ENCODE measurements around the gene CDC26. TPM values are rescaled to one million over a fixed set of nuclear protein-coding genes. Genes with fewer than 3 reads are reported as not detected.
A peak's percentile ranks its signal among the peaks of the same experiment; 100 is the strongest.
"Not testable (repeated sequence)": the region's sequence is repeated elsewhere in the genome, so short reads cannot be mapped to it uniquely, and the experiment has no call there.

The CDC26 gene
- total RNA-seq, 2 experiments from 2014 or later = 27.5 to 44.2 TPM

DNA sequence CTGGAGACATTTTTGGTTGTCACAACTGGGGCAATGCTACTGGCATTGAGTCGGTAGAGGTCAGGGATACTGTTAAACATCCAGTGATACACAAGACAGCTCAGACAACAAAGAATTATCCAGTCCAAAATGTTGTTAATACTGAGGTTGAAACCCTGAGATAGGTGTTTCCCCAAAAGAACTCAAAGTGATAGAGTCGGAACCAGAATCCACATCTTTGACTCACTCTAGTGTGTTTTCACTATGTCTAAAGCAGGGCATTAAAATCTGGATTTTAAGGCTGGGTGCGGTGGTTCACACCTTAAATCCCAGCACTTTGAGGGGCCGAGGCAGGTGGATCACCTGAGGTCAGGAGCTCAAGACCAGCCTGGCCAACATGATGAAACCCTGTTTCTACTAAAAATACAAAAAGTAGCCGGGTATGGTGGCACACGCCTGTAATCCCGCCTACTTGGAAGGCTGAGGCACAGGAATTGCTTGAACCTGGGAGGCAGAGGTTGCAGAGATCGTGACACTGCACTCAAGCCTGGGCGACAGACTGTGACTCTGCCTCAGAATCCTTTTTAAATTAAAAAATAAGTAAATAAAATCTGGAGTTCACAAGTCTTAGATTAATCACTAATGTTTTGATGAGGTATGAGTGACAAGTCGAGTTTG, 37.0 kb downstream of the CDC26 start:
- no peaks in the 10 kb centered on the region for H3K9me3 Mint-ChIP-seq (ENCODE audit: low read depth)
- H3K27me3 Mint-ChIP-seq = no peaks in the 10 kb centered on the region
- no peaks in the 10 kb centered on the region for H3K36me3 Mint-ChIP-seq (ENCODE audit: low read depth)
- ChIA-PET CTCF (interaction anchor here (0.8 kb wide), 1 partner anchor 403 kb away, joined by 4 read pairs; no protein-coding TSS in a partner anchor), POLR2A (interaction anchor here (0.6 kb wide), 1 partner anchor 356 kb away, joined by 3 read pairs; no protein-coding TSS in a partner anchor)
- intact Hi-C loops (cut with DNase I, micrococcal nuclease) = no loop called here
- H3K4me3 Mint-ChIP-seq = no peak overlapping the region
- H3K27ac Mint-ChIP-seq = no peak overlapping the region
- DNase-seq (no peak), ATAC-seq (no peak)
- peaks cover 9% of the 10 kb centered on the region for H3K4me1 Mint-ChIP-seq

DNA sequence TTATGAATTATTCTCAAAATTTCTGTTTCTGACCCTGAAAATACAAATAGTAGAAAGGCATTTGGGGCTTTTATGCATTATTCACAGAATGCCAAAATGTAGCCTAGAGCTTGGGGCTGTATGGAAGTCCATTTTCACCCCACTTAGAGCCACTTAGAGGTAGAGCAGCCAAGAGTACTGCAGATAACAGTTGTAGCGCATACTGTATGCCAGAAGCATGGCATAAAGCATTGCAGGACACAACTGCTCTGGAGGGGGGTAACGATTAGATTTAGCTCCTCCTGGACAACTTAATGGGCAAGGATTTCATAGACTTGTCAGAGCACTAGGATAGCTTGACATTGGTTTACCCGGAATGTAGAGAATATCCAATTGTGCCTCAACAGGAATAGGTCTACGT, 38.3 kb downstream of the CDC26 start:
- no peaks in the 10 kb centered on the region for H3K9me3 Mint-ChIP-seq (ENCODE audit: low read depth)
- H3K4me1 Mint-ChIP-seq = peaks cover 21% of the 10 kb centered on the region
- DNase-seq (no peak), ATAC-seq (no peak)
- H3K4me3 Mint-ChIP-seq = no peak overlapping the region
- POLR2A ChIA-PET = no interaction called here
- CTCF ChIA-PET = interaction anchor here (0.7 to 1.1 kb wide), 3 partner anchors 15 to 103 kb away, joined by 3 to 4 read pairs (median 3); partner anchors contain the start of gene WDR31
- H3K36me3 Mint-ChIP-seq (ENCODE audit: low read depth) = no peaks in the 10 kb centered on the region
- H3K27ac Mint-ChIP-seq = no peak overlapping the region
- H3K27me3 Mint-ChIP-seq = no peaks in the 10 kb centered on the region
- intact Hi-C loops (cut with DNase I, micrococcal nuclease) = no loop called here

DNA sequence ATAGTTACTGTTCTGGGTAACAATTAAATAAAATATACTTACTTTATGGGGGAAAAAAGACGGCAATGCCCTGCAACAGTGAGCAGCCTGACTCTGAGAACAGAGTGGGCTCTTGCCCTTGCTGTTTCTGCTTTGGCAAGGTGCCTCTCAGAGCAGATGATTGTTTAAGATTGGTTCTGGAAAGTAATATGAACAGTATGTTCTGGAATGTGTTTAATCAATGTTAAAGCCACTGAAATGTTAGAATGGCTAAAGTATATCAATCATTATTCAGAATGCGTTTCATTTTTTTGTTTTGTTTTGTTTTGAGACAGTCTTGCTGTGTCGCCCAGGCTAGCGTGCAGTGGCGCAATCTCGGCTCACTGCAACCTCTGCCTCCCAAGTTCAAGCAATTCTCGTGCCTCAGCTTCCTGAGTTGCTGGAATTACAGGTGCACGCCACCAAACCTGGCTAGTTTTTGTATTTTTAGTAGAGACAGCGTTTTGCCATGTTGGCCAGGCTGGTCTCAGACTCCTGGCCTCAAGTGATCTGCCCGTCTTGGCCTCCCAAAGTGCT, 39.6 kb downstream of the CDC26 start:
- intact Hi-C loops (cut with DNase I, micrococcal nuclease); H3K27me3 Mint-ChIP-seq; H3K9me3 Mint-ChIP-seq (ENCODE audit: low read depth); H3K4me3 Mint-ChIP-seq; CTCF ChIA-PET; DNase-seq; H3K36me3 Mint-ChIP-seq (ENCODE audit: low read depth); H3K27ac Mint-ChIP-seq; ATAC-seq; POLR2A ChIA-PET: not testable (repeated sequence)
- H3K4me1 Mint-ChIP-seq = peaks cover 21% of the 10 kb centered on the region

DNA sequence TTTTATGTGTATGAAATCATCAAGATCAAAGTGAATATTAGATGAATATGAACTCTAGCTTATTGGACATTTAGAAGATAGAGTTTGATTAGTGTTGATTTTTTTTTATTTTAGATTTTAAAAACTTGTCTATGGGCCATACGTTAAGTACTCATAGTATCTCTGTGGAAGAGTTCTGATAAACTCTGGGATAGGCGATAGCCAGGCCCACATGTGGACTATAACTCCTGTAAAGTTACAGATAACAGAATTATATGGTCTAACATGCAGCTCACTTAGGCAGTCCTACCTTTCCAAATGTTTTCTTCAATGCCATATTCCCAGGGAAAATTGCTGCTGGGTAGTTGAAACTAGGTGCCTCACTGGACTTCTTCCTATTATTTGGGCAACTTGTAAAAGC, 43.7 kb downstream of the CDC26 start:
- POLR2A ChIA-PET = no interaction called here
- no peaks in the 10 kb centered on the region for H3K27me3 Mint-ChIP-seq
- intact Hi-C loops (cut with DNase I, micrococcal nuclease) = no loop called here
- CTCF ChIA-PET = interaction anchor here (1.2 to 1.3 kb wide), 2 partner anchors 9 to 43 kb away, joined by 3 to 4 read pairs; partner anchors contain the start of genes CDC26 and PRPF4
- ATAC-seq = no peak
- no peak overlapping the region for H3K4me3 Mint-ChIP-seq
- DNase-seq = no peak
- no peak overlapping the region for H3K27ac Mint-ChIP-seq
- peaks cover 31% of the 10 kb centered on the region for H3K4me1 Mint-ChIP-seq
- H3K9me3 Mint-ChIP-seq (ENCODE audit: low read depth) = no peaks in the 10 kb centered on the region
- H3K36me3 Mint-ChIP-seq (ENCODE audit: low read depth) = peaks cover 1% of the 10 kb centered on the region

DNA sequence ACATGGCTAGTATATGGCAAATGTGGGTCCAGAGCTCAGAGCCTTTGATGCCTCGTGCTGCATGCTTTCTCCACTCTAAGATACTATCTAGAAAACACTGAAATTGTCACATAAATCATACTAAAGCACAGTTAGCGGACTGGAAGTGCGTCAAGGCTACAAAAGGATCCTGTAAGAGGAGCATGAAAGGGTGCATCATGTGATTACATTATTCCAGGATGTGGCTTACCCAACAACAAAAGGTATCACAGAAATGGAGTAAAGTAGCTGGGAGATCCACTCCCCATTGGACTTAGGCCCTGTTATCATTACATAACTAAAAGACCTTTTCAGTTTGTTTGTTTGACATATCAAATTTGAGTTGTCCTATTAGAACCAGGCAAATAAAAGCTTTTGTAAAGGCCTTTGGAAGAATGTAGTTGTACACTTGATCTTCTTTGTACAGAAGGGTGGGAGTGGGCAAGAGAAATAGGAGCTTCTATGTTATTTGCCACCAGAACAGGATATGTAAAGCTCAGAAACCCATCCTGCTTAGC, 47.2 kb downstream of the CDC26 start:
- POLR2A ChIA-PET = no interaction called here
- no peak for ATAC-seq

DNA sequence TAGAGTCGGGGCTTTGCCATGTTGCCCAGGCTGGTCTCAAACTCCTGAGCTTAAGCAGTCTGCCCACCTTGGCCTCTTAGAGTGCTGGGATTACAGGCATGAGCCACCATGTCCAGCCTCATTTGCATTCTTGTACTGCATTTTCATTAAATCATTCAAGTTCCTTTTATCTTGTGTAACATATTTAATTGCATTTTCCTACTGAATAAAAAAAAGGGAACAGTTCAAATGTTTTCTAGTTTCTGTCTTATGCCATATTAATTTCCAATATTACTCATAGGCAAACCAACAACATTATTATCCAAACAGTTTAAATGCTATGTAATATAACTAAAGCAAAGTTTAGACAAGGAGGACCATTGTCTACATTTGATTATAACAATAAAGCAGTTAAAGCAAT, 47.9 kb downstream of the CDC26 start:
- Mint-ChIP-seq H3K4me3 (no peak overlapping the region), H3K27ac (no peak overlapping the region), H3K9me3 (ENCODE audit: low read depth) (no peaks in the 10 kb centered on the region), H3K27me3 (no peaks in the 10 kb centered on the region), H3K36me3 (ENCODE audit: low read depth) (peaks cover 4% of the 10 kb centered on the region), H3K4me1 (peaks cover 27% of the 10 kb centered on the region)
- POLR2A ChIA-PET = no interaction called here
- ATAC-seq = no peak
- no peak for DNase-seq
- CTCF ChIA-PET = interaction anchor here (0.6 to 0.9 kb wide), 3 partner anchors 24 to 116 kb away, joined by 3 read pairs; no protein-coding TSS in a partner anchor
- intact Hi-C loops (cut with DNase I, micrococcal nuclease) = loop anchor here in 1 of 2 experiments (10.0 kb wide), 1 partner anchor 1053 kb away; the partner anchor contains the start of gene SUSD1

More for the DNA sequence above, 47.2 kb downstream of the CDC26 start:
- CTCF ChIA-PET = interaction anchor here (0.6 to 1.4 kb wide), 5 partner anchors 8 to 117 kb away, joined by 3 to 4 read pairs (median 3); no protein-coding TSS in a partner anchor
- Mint-ChIP-seq H3K4me1 (peaks cover 26% of the 10 kb centered on the region), H3K27ac (no peak overlapping the region), H3K4me3 (no peak overlapping the region), H3K9me3 (ENCODE audit: low read depth) (no peaks in the 10 kb centered on the region), H3K27me3 (no peaks in the 10 kb centered on the region), H3K36me3 (ENCODE audit: low read depth) (peaks cover 4% of the 10 kb centered on the region)
- intact Hi-C loops (cut with DNase I, micrococcal nuclease) = loop anchor here in 1 of 2 experiments (10.0 kb wide), 1 partner anchor 1053 kb away; the partner anchor contains the start of gene SUSD1
- no peak for DNase-seq

DNA sequence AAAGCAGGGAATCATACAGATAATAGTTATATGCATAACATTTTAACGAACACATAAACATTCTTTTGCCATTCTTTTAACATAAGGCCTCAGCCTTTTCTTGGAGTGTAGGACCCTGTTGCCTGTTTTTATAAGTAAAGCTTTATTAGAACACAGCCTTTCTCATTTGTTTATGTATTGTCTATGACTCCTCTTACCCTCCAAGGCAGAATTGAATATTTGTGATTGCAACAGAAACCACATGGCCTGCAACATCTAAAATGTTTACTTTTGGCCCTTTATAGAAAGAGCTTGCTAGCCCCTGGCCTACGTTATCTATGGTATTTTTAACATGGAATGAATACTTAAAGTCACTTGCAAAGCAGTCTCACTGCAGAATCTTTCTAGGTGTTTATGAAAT, 51.4 kb downstream of the CDC26 start:
- POLR2A ChIA-PET = no interaction called here
- H3K4me3 Mint-ChIP-seq = no peak overlapping the region
- ATAC-seq (no peak), DNase-seq (no peak)
- intact Hi-C loops (cut with DNase I, micrococcal nuclease) = loop anchor here (5.0 to 10.0 kb wide), 4 partner anchors 293 to 1327 kb away; partner anchors contain the start of genes SUSD1 (in 1 of the 2) and UGCG (in 1 of the 2)
- H3K9me3 Mint-ChIP-seq (ENCODE audit: low read depth) = no peaks in the 10 kb centered on the region
- peaks cover 4% of the 10 kb centered on the region for H3K36me3 Mint-ChIP-seq (ENCODE audit: low read depth)
- peaks cover 39% of the 10 kb centered on the region for H3K4me1 Mint-ChIP-seq
- H3K27ac Mint-ChIP-seq = no peak overlapping the region
- H3K27me3 Mint-ChIP-seq = no peaks in the 10 kb centered on the region
- CTCF ChIA-PET = interaction anchor here (0.8 kb wide), 1 partner anchor 50 kb away, joined by 3 read pairs; no protein-coding TSS in a partner anchor

DNA sequence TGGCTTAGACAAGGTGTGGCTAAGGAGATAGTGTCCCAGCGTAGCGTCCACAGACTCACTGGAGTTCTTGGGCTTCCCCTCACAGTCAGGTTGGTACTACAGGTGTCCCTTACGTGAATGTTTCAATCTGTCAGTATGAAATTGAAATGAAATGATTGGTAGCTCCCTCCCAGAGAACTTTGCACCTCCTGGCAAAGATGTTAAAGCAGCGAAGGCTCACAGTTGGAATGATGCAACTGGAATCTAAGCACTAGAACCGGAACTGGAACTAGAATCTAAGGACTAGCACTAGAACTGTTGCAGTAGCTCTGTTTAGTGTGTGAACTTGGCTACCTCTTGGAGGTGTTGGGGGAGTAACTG, 52.9 kb downstream of the CDC26 start:
- ChIA-PET CTCF (interaction anchor here (0.6 to 4.8 kb wide), 7 partner anchors 9 to 333 kb away, joined by 3 to 43 read pairs (median 3); partner anchors contain the start of genes ALAD, CDC26 and PRPF4), POLR2A (interaction anchor here (1.0 kb wide), 1 partner anchor 188 kb away, joined by 4 read pairs; the partner anchor contains the start of genes C9orf43 and POLE3)
- intact Hi-C loops (cut with DNase I, micrococcal nuclease) = loop anchor here (5.0 to 10.0 kb wide), 4 partner anchors 295 to 1325 kb away; partner anchors contain the start of genes SUSD1 (in 1 of the 2) and UGCG (in 1 of the 2)
- ATAC-seq = no peak
- Mint-ChIP-seq H3K36me3 (ENCODE audit: low read depth) (peaks cover 4% of the 10 kb centered on the region), H3K4me1 (peaks cover 42% of the 10 kb centered on the region), H3K27ac (peak overlapping the region; percentile 93), H3K4me3 (peak overlapping the region; percentile 89), H3K27me3 (no peaks in the 10 kb centered on the region), H3K9me3 (ENCODE audit: low read depth) (no peaks in the 10 kb centered on the region)
- DNase-seq = no peak

DNA sequence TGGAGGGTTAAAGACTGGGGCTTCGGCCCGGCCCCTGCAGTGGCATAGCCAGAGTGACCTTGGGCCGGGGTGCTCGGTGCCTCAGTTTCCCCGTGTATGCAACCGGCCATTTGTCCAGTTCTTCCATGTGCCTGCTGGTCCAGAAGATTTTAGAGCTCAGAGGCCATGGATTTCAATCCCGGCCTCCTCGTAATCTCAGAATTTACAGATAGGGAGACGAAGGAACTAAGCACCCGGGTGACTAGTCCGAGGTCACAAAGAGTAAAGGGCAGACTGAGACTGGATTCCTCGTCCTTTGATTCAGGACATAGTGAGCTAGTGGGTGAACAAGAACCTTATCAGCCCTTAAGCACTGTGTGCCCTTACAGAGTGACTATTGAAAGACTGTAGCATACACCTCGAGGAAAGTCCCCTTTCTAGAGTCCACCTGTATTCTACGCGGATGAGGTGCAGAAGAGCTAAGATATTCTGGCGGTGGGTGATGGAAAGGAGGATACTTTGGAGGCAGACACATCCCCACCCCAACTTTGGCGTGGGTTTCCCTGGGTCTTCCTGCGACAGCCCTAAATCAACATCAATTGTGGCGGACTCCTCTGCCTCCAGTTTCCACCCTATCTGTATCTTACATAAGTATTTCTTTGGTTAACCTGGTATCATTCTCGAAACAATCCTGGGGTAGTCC, 53.4 kb downstream of the CDC26 start:
- peak overlapping the region; percentile 93 for H3K27ac Mint-ChIP-seq
- ATAC-seq = no peak
- no peaks in the 10 kb centered on the region for H3K9me3 Mint-ChIP-seq (ENCODE audit: low read depth)
- intact Hi-C loops (cut with DNase I, micrococcal nuclease) = loop anchor here (1.0 to 10.0 kb wide), 16 partner anchors 53 to 1591 kb away; partner anchors contain the start of genes ALAD (in 2 of the 2), C9orf43 (in 2 of the 2), CDC26 (in 2 of the 2) and POLE3 (in 2 of the 2)
- H3K4me3 Mint-ChIP-seq = peak overlapping the region; percentile 89
- CTCF ChIA-PET = interaction anchor here (0.6 to 4.8 kb wide), 11 partner anchors 8 to 334 kb away, joined by 3 to 43 read pairs (median 4); partner anchors contain the start of genes ALAD, CDC26, PRPF4 and SLC31A2
- DNase-seq = peak; percentile 12
- H3K4me1 Mint-ChIP-seq = peaks cover 42% of the 10 kb centered on the region
- H3K36me3 Mint-ChIP-seq (ENCODE audit: low read depth) = peaks cover 7% of the 10 kb centered on the region
- POLR2A ChIA-PET = interaction anchor here (0.9 to 1.9 kb wide), 4 partner anchors 47 to 189 kb away, joined by 3 to 9 read pairs (median 4); partner anchors contain the start of genes C9orf43, POLE3 and SLC31A2
- no peaks in the 10 kb centered on the region for H3K27me3 Mint-ChIP-seq

DNA sequence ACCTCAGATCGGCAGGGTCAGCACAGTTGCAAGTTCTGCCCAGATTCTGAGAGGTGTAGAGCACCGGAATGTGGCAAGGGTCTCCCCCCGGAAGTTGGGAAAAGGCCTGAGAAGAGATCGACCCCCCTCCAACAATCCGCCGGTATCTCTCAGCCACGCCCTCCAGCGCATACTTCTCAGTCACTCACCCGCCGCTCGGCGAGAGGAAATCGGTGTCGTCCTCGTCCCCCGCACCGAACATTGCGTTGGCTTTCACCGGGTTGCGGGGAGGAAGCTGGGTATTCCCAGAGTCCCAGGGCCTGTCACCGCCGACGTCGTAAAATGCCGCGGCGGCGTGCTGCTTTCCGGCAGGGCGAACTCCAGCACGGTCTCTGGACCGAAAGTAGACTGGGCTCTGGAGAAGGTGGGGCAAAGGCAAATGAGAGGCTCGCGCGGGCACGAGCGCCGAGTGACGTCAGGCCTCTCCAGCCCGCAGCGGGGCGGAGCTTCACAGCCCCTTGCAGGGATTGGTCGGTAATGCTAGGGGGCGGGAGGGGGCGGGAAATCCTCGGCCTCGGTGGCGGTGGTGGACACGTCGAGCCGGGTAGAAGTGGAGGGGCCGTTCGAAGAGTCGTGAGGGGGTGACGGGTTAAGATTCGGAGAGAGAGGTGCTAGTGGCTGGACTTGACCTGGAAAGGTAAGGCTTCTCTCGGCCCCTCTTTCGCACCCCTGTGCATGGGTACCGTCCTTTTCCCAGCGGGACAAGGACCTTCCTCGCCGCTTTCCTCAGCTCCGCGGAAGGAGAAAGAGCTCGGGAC, 54.2 kb downstream of the CDC26 start, which contains the start of the genes FKBP15 and SLC31A1:
FKBP15 (minus strand) TSS at position 275 of the 797 bp plus-strand sequence; CDS start at position 241, 34 bp downstream.
SLC31A1 (plus strand) TSS at position 542 of the 797 bp plus-strand sequence. CDS start 34,605 bp downstream, outside the sequence.
- POLR2A ChIA-PET = interaction anchor here (0.7 to 1.9 kb wide), 5 partner anchors 48 to 189 kb away, joined by 3 to 9 read pairs (median 3); partner anchors contain the start of genes C9orf43, CDC26, POLE3 and SLC31A2
- ATAC-seq (peak; percentile 97), DNase-seq (peak; percentile 98)
- Mint-ChIP-seq H3K4me1 (peaks cover 46% of the 10 kb centered on the region), H3K36me3 (ENCODE audit: low read depth) (peaks cover 5% of the 10 kb centered on the region), H3K27ac (peak within 1 kb of the TSS; percentile 93), H3K9me3 (ENCODE audit: low read depth) (no peaks in the 10 kb centered on the region), H3K27me3 (no peaks in the 10 kb centered on the region), H3K4me3 (peak within 1 kb of the TSS; percentile 89)
- intact Hi-C loops (cut with DNase I, micrococcal nuclease) = loop anchor here (1.0 to 10.0 kb wide), 16 partner anchors 54 to 1590 kb away; partner anchors contain the start of genes ALAD (in 2 of the 2), C9orf43 (in 2 of the 2), CDC26 (in 2 of the 2) and POLE3 (in 2 of the 2)
- CTCF ChIA-PET = interaction anchor here (0.7 to 4.8 kb wide), 11 partner anchors 22 to 842 kb away, joined by 3 to 43 read pairs (median 5); partner anchors contain the start of genes ALAD, C9orf43, CDC26 and POLE3
